Ureter (tissue), 1 donor: Measurements from ENCODE around the gene CUX1. TPM values are rescaled to one million over a fixed set of nuclear protein-coding genes. Genes with fewer than 3 reads are reported as not detected.
"Not testable (repeated sequence)": the region's sequence is repeated elsewhere in the genome, so short reads cannot be mapped to it uniquely, and the experiment has no call there.

Experiments
- DNase-seq: peaks from one replicate; pipeline ENCODE4 v3.0.0-alpha.2; 2020; ENCODE audit warnings: low spot score
- total RNA-seq: library from RNA; stranded (reverse); gene quantifications from one replicate; pipeline ENCODE4 v1.2.4, GENCODE V29; 2023
- donor health status: DM: yes; HTN: yes; CAD: no.

CUX1 gene
- total RNA-seq, 1 donor from 2014 or later = 103 TPM

GRCh38 chr7:101854084-101854865, 36.8 kb downstream of the CUX1 start:
- DNase-seq = no peak

GRCh38 chr7:101856473-101857357, 39.3 kb downstream of the CUX1 start:
- DNase-seq = peak; percentile 91

- no peak for DNase-seq
These were observed 40.0 kb downstream of the CUX1 start for GRCh38 chr7:101857358-101857811.

- no peak for DNase-seq
These were observed 41.3 kb downstream of the CUX1 start for GRCh38 chr7:101858437-101859385.

- DNase-seq = no peak
These were observed 42.1 kb downstream of the CUX1 start for GRCh38 chr7:101859411-101860106.

- no peak for DNase-seq
These were observed 43.1 kb downstream of the CUX1 start for GRCh38 chr7:101860316-101861217.

- no peak for DNase-seq
These were observed 43.9 kb downstream of the CUX1 start for GRCh38 chr7:101861218-101861775.

- no peak for DNase-seq
These were observed 45.1 kb downstream of the CUX1 start for GRCh38 chr7:101862280-101863220.

GRCh38 chr7:101863598-101863997, 46.2 kb downstream of the CUX1 start:
- no peak for DNase-seq

GRCh38 chr7:101864039-101864438, 46.6 kb downstream of the CUX1 start:
- DNase-seq = no peak

GRCh38 chr7:101865031-101865430, 47.6 kb downstream of the CUX1 start:
- no peak for DNase-seq

GRCh38 chr7:101865455-101865854, 48.0 kb downstream of the CUX1 start:
- no peak for DNase-seq

- DNase-seq = no peak
These were observed 48.9 kb downstream of the CUX1 start for GRCh38 chr7:101866328-101866727.

- DNase-seq = no peak
These were observed 49.8 kb downstream of the CUX1 start for GRCh38 chr7:101867265-101867664.

GRCh38 chr7:101867681-101868080, 50.3 kb downstream of the CUX1 start:
- DNase-seq = not testable (repeated sequence)

GRCh38 chr7:101868191-101868950, 50.9 kb downstream of the CUX1 start:
- DNase-seq = no peak

GRCh38 chr7:101869026-101869900, 51.8 kb downstream of the CUX1 start:
- DNase-seq = no peak
